GM19328 (cell line): ENCODE results near the gene B3GNT8.
"Not testable (repeated sequence)": the region's sequence is repeated elsewhere in the genome, so short reads cannot be mapped to it uniquely, and the experiment has no call there.

Experiments
- ATAC-seq: cut with Tn5 transposase; IDR thresholded peaks from one replicate; pipeline ENCODE4 v1.9.1; 2021; ENCODE audit warnings: mild to moderate bottlenecking, moderate library complexity; ENCODE audit not compliant: unreplicated experiment

Gene B3GNT8

DNA sequence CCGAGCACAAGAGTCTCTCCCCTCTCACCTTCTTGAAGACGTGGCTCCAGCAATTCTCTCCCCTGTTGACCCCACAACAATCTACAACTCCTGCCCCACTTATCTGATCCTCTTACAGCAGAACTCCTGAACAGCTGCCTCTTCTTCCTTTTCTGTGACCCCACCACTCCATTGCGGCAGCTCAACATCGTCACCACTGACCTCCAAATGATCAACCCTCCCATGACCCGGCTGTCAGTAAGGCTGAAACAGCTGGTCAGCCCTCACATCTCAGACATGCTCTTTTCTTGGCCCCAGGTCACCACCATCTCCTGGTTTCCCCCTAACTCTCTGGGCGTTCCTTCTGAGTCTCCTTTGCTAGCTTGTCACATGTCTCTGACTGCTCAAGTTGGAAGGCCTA, 31.8 kb downstream of the B3GNT8 start:
- no peak for ATAC-seq

DNA sequence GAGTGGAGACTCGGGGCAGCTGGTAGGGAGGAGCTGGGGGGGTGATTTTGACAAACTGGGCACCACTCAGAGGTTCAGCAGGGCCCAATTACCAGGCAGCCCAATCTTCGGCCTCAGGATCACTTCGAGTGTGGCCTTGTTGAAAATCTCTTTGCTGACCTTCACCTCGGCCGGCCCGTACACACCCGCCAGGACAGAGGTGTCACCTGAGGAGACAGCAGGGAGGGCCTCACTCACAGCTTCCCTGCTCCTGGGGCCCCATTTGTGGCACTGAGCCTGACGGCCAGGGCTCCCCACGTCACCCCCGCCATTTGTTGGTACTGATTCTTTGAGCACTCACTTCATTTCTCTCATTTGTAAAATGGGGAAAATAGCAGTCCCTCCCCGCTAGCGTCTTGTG, 34.4 kb downstream of the B3GNT8 start:
- no peak for ATAC-seq

DNA sequence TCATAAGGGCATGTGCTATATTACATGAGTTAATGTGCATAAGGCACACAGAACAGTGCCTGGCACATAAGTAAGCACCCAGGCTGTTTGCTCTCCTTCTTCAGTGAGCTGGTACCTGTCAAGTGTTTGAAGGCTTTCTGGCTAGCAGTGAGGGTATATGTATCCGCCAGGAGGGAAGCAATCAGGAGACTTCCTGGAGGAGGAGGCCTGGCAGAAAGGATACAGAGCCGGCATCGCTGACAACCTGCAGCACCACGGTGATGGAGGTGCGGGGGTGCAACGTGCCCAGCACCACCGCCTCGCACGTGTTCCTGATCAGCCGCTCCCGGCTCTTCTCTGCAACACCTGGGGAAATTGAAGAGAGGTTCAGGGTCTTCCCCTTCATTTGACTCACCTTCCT, 35.6 kb downstream of the B3GNT8 start:
- ATAC-seq, result no peak

DNA sequence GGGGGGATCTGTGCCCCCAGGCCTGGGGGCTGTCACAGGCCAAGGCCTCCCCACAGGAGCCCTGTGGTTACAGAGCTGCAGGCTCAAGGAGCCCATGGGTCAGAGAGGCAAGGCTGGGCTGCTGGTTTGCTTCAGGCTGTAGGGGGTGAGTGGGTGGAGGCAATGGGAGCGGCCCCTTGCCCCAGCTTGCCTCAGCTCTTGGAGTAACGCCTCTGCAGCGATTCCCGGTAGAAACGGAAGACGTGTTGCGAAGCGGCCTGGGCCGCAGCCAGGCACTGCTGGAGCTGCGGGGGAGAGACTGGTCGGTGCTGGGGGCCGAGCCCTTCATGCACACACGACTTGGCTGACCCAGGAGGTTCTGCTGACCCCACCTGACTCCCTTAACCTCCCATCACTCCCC, 40.7 kb downstream of the B3GNT8 start:
- no peak for ATAC-seq

DNA sequence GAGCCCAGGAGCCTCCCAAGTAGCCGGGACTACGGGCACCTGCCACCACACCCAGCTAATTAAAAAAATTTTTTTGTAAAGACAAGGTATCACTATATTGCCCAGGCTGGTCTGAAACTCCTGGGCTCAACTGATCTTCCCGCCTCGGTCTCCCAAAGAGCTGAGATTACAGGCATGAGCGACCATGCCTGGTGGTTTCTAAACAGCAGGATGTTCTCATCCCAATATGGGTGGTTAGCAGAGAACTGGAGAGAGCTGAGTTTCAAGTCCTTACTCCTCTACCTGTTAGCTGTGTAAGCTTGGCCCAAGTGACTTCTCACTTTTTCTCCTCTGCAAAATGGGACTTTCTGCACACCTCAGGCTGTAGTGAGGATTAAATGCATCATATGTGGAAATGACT, 42.8 kb downstream of the B3GNT8 start:
- no peak for ATAC-seq

DNA sequence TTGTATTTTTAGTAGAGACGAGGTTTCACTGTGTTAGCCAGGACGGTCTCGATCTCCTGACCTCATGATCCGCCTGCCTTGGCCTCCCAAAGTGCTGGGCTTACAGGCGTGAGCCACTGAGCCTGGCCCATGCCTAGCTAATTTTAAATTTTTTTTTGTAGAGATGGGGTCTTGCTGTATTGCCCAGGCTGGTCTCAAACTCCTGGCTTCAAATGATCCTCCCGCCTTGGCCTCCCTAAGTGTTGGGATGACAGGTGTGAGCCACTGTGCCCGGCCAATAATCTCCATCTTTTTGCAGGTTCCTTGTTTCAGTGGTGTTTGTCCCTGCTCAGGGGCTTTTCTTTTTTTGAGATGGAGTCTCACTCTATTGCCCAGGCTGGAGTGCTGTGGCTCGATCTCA, 45.6 kb downstream of the B3GNT8 start:
- not testable (repeated sequence) for ATAC-seq

DNA sequence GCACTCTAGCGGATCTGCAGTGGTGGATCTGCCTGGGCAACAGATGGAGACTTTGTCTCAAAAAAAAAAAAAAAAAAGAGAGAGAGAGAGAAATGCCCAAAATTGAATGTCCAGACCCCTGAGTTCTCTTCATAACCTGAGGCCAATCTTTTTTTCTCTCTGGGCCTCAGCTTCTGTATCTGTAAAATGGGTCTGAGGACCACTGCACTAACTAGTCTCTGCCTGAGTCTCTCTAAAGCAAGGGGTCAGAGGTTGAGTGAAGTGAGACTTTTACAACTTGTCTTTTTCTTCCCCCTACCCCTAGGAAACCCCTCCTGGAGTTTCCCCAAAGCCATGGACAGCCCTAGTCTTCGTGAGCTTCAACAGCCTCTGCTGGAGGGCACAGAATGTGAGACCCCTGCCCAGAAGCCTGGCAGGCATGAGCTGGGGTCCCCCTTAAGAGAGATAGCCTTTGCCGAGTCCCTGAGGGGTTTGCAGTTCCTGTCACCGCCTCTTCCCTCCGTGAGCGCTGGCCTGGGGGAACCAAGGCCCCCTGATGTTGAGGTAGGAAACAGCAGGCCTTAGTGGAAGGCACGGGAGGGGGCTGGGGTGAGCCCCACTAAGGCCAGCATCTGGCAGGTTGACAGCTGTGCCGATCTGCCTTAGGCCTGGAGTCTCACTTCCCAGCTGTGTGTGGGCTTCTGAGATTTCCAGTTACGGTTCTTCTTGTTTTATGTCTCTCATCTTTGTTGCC, 49.0 kb downstream of the B3GNT8 start:
- no peak for ATAC-seq

DNA sequence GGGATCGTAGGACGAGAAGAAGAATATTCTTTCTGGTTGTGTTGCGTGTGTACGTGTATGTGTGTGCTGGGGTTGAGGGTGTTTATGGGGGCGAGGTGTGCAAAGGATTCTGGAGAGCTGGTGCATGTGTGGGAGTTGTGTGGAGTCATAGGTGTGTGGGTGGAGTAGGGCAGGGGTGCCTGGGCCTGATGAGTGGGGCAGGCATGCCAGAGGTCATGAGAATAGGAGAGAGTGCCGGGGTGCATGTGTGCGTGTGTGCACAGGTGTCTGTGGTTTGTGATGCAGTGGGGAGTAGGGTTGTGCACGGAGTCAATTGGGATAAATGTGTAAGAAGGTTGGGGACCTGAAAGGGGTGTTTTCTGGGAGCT, 50.2 kb downstream of the B3GNT8 start:
- no peak for ATAC-seq

DNA sequence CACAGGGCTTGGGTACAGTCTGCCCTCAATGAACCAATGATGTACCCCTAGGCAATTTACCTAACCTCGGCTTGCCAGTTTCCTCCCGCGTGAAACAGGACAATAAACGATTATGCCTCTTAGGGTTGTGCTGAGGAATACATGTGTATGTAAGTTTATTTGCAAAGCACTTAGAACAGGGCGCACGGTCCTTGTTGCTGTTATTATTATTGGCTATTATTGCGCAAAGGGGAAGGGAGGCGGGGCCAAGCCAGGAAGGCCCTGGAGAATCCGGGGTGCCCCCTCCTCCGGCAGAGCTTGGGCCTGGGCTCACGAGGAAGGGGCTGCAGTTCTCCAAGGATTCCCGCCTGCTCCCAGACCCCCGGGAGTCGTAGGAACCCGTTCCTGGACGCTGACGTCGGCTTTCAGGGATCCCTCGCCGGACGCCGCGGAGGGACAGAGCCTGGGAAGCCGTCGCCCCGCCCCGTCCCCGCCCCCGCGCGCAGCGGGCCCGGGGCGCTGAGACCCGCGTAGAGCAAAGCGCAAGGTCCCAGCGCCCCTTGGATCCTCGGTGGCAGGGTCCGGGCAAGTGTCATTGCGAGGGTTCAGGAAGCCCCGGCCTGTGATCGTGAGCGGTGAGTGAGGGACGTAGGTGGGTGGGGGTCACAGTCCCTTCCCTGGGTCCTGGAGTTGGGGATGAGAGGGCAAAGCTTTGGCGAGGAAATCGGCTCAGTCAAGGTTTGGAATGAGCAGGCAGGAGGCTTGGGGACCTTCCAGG, 50.8 kb downstream of the B3GNT8 start, which contains the start of gene TMEM91:
TMEM91 (plus strand) TSS at position 293 of the 757 bp plus-strand sequence. CDS start 1,777 bp downstream, outside the sequence.
- ATAC-seq, result no peak
